Cardiac muscle cell (in vitro differentiated cells and primary cell): Measurements from ENCODE around the gene RABEP2. TPM values are rescaled to one million over a fixed set of nuclear protein-coding genes. Genes with fewer than 3 reads are reported as not detected.

ENCODE experiments used
- DNase-seq, 2 donors: peaks; one replicate each; pipeline versions ENCODE4 v3.0.0 to v3.0.0-alpha.2; 2010 to 2017; ENCODE audit warnings: low read depth in 1 of 2, low spot score in 1 of 2
- H3K27ac ChIP-seq: fragments of 200-600 bp; sonication (generic); 2 replicates; pipeline ENCODE4 v1.5.1; 2016
- H3K27me3 ChIP-seq: fragments of 200-600 bp; sonication (generic); 2 replicates; pipeline ENCODE4 v1.6.0; 2016; ENCODE audit warnings: control low read depth
- H3K36me3 ChIP-seq: fragments of 200-600 bp; sonication (generic); 2 replicates; pipeline ENCODE4 v1.5.1; 2016; ENCODE audit warnings: control low read depth
- H3K4me1 ChIP-seq: fragments of 200-600 bp; sonication (generic); 2 replicates; pipeline ENCODE4 v1.8.1; 2017; ENCODE audit warnings: low read depth, mild to moderate bottlenecking, mixed run types
- H3K4me3 ChIP-seq: fragments of 200-600 bp; sonication (generic); 2 replicates; pipeline ENCODE4 v1.5.1; 2016; ENCODE audit warnings: mild to moderate bottlenecking
- H3K9me3 ChIP-seq: fragments of 200-600 bp; sonication (generic); 2 replicates; pipeline ENCODE4 v1.5.1; 2017; ENCODE audit warnings: low read depth, mild to moderate bottlenecking, control low read depth
- polyA plus RNA-seq: library from polyadenylated mRNA; unstranded; fragments of >200 nt; fragmentation: Nextera tagmentation; extraction: Ambion mirVana; gene quantifications from 2 replicates; pipeline ENCODE4 v1.2.1, GENCODE V29; 2016
- total RNA-seq: library from RNA; depleted of rRNA; stranded (reverse); fragments of >200 nt; gene quantifications from 2 replicates; pipeline ENCODE4 v1.2.3, GENCODE V29; 2016
- TF ChIP-seq, protein P1 (sequence below): IDR thresholded peaks from 2 replicates; pipeline ENCODE4 v1.5.1; 2012; ENCODE audit warnings: low read depth, mild to moderate bottlenecking, low read length

Gene RABEP2
- total and polyA plus RNA-seq, 2 experiments from 2014 or later, result 34.4 to 87.3 TPM

DNA sequence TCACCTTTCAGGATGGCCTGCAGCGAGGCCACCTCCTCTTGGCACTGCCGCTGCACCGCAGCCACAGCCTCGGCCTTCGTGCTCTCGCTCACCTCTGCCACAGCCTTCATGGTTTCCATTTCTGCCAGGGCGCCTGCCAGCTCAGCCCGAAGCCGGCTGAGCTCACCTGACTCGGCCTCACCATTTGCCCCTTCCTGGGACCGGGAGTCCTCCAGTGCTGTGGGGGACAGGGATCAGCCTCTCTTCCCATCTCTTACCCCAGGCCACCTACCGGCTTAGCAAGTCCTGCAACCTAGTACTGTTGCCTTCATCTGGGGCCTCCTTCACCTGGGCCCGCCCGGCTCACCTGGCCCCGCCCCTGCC lies 658 bp downstream of the RABEP2 start:
- Histone ChIP-seq H3K27ac (peak overlapping the region; percentile 79), H3K27me3 (no peaks in the 10 kb centered on the region), H3K4me1 (peaks cover 19% of the 10 kb centered on the region), H3K36me3 (no peaks in the 10 kb centered on the region), H3K4me3 (peak overlapping the region; percentile 87), H3K9me3 (no peaks in the 10 kb centered on the region)
- no peak for DNase-seq
- TF ChIP-seq, protein P1, sequence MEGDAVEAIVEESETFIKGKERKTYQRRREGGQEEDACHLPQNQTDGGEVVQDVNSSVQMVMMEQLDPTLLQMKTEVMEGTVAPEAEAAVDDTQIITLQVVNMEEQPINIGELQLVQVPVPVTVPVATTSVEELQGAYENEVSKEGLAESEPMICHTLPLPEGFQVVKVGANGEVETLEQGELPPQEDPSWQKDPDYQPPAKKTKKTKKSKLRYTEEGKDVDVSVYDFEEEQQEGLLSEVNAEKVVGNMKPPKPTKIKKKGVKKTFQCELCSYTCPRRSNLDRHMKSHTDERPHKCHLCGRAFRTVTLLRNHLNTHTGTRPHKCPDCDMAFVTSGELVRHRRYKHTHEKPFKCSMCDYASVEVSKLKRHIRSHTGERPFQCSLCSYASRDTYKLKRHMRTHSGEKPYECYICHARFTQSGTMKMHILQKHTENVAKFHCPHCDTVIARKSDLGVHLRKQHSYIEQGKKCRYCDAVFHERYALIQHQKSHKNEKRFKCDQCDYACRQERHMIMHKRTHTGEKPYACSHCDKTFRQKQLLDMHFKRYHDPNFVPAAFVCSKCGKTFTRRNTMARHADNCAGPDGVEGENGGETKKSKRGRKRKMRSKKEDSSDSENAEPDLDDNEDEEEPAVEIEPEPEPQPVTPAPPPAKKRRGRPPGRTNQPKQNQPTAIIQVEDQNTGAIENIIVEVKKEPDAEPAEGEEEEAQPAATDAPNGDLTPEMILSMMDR, result no peak

DNA sequence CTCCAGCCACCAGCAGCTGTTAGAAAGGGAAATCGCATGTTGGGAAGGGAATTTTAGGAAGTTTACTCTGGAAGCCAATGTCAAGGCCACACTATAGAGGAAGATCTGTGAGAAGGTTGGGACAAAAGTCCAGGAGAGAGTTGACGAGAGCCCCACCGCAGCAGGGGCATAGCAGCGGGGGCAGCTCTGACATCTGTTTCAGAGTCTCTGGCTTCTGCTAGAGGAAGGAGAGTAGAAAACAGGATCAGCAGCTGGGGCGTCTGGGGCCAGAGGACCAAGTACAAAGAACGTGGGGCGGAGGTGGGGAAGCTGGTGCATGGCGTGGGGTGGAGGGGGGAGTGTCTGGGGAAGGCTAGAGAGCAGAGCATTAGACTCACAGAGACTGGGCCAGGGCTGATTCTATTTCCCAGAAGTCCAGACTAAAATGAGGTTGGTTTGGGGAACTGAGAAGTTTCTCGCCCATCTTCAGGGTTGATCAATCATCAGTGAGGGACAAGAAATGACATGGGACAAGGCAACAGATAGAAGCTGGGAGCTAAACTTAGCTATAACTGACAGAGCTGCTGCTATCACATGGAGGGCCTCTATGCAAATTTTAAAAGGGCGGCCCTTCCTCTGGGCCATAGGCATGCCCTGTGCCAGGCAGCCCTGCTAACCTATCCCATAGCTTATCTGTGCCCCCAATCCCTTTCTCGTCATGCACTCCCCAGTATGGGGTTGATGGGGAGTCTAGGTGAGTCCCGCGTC lies 1.2 kb downstream of the RABEP2 start:
- TF ChIP-seq, protein P1, result no peak
- H3K36me3 ChIP-seq, result peaks cover 5% of the 10 kb centered on the region
- H3K9me3 ChIP-seq, result no peaks in the 10 kb centered on the region
- peak overlapping the region; percentile 79 for H3K27ac ChIP-seq
- H3K4me3 ChIP-seq, result peak overlapping the region; percentile 87
- H3K27me3 ChIP-seq, result no peaks in the 10 kb centered on the region
- peak in 1 of 2 donors; percentile 34 for DNase-seq
- H3K4me1 ChIP-seq, result peaks cover 19% of the 10 kb centered on the region

DNA sequence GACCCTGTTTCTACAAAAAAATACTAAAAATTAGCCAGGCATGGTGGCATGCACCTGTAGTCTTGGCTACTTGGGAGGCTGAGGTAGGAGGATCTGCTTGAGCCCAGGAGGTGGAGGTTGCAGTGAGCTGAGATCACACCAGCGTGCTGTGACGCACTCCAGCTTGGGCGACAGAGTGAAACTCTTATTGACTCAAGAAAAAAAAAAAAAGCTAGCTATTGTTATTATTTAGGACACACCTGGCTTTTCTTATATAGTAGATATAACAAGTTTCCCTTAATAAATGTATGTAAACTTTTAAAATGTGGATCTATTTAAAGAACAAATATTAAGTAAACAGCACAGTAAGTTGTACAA lies 1.8 kb downstream of the RABEP2 start:
- H3K4me1 ChIP-seq, result peaks cover 19% of the 10 kb centered on the region
- no peaks in the 10 kb centered on the region for H3K27me3 ChIP-seq
- peaks cover 7% of the 10 kb centered on the region for H3K36me3 ChIP-seq
- no peak overlapping the region for H3K4me3 ChIP-seq
- H3K9me3 ChIP-seq, result no peaks in the 10 kb centered on the region
- TF ChIP-seq, protein P1, result no peak
- H3K27ac ChIP-seq, result peak overlapping the region; percentile 79
- DNase-seq, result no peak

DNA sequence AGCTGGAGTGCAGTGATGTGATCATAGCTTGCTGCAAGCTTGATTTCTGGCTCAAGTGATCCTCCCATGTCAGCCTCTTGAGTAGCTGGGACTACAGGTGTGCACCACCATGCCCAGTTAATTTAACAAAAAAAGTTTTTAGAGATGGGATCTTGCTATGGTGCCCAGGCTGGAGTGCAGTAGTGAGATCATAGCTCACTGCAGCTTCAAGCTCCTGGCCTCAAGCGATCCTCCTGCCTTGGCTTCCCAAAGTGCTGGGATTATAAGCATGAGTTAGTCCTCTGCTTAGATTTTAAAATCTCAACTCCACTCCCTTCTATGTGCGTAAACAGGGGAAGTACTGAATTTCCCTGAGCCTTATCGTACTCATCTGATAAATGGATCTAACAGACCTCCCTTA lies 6.3 kb downstream of the RABEP2 start:
- no peak for DNase-seq
- Histone ChIP-seq H3K4me3 (no peak overlapping the region), H3K9me3 (no peaks in the 10 kb centered on the region), H3K4me1 (peaks cover 4% of the 10 kb centered on the region), H3K36me3 (peaks cover 11% of the 10 kb centered on the region), H3K27ac (no peak overlapping the region), H3K27me3 (no peaks in the 10 kb centered on the region)
- TF ChIP-seq, protein P1, result no peak

DNA sequence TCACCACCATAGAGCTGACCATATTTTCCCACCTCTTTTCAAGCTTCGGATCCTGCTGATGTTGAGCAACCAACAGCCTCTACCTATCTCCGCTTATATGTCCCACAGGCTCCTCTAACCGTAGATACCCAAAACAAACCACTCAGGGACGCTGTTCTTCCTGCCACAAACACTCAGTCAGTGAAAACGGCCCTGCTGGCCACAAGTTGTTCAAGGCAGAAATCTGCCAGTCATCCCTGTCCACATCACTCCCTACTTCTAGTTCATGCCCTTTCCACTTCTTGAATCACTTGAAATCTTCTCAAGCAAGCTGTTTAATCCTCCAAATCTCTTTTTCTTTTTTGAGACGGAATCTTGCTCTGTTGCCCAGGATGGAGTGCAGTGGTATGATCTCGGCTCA lies 7.9 kb downstream of the RABEP2 start:
- no peak for DNase-seq
- H3K4me3 ChIP-seq, result no peak overlapping the region
- no peaks in the 10 kb centered on the region for H3K4me1 ChIP-seq
- TF ChIP-seq, protein P1, result no peak
- no peaks in the 10 kb centered on the region for H3K9me3 ChIP-seq
- no peak overlapping the region for H3K27ac ChIP-seq
- H3K36me3 ChIP-seq, result peaks cover 11% of the 10 kb centered on the region
- no peaks in the 10 kb centered on the region for H3K27me3 ChIP-seq

DNA sequence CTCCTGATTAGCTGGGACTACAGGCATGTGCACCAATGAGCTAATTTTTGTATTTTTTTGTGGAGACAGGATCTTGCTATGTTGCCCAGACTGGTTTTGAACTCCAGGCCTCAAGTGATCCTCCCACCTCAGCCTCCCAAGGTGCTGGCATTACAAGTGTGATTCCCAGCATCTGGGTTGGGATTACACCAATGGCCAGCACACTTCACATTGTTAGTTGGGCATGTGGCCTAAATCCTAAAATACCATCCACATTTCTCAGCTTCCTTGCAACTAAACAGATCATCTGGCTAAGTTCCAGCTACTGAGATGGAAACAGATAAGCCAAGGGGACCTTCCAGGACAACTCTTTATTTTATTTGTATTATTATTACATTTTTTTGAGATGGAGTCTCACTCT lies 9.9 kb downstream of the RABEP2 start:
- TF ChIP-seq, protein P1, result no peak
- no peaks in the 10 kb centered on the region for H3K27me3 ChIP-seq
- H3K4me1 ChIP-seq, result no peaks in the 10 kb centered on the region
- H3K4me3 ChIP-seq, result no peak overlapping the region
- H3K9me3 ChIP-seq, result no peaks in the 10 kb centered on the region
- H3K36me3 ChIP-seq, result peaks cover 15% of the 10 kb centered on the region
- DNase-seq, result peak in 1 of 2 donors; percentile 43
- no peak overlapping the region for H3K27ac ChIP-seq
